Trophoblast cell (in vitro differentiated cells and primary cell): ENCODE data around the gene DCLK2.

Source experiments
- DNase-seq, 2 donors: peaks; one replicate each; pipeline ENCODE4 v3.0.0-alpha.2; 2016
- H2AFZ ChIP-seq: 2 replicates; pipeline ENCODE4 v1.6.1; 2013; ENCODE audit warnings: low read length, moderate library complexity, mild to moderate bottlenecking; ENCODE audit not compliant: insufficient read depth, poor library complexity
- H2AK5ac ChIP-seq: 2 replicates; pipeline ENCODE4 v1.6.1; 2013; ENCODE audit warnings: mild to moderate bottlenecking, low read length
- H2BK120ac ChIP-seq: 2 replicates; pipeline ENCODE4 v1.6.1; 2013; ENCODE audit warnings: low read length, mild to moderate bottlenecking, moderate library complexity; ENCODE audit not compliant: insufficient read depth, poor library complexity
- H2BK12ac ChIP-seq: 2 replicates; pipeline ENCODE4 v1.6.1; 2013; ENCODE audit warnings: mild to moderate bottlenecking, low read length, moderate library complexity
- H2BK5ac ChIP-seq: 2 replicates; pipeline ENCODE4 v1.6.1; 2013; ENCODE audit warnings: low read length, low read depth, moderate library complexity, mild to moderate bottlenecking; ENCODE audit not compliant: poor library complexity
- H3K14ac ChIP-seq: 2 replicates; pipeline ENCODE4 v1.6.1; 2013; ENCODE audit warnings: mild to moderate bottlenecking, low read length
- H3K18ac ChIP-seq: 2 replicates; pipeline ENCODE4 v1.6.1; 2013; ENCODE audit warnings: mild to moderate bottlenecking, low read length
- H3K23ac ChIP-seq: 2 replicates; pipeline ENCODE4 v1.6.1; 2013; ENCODE audit warnings: low read length
- H3K27ac ChIP-seq: 2 replicates; pipeline ENCODE4 v1.5.1; 2013; ENCODE audit warnings: low read depth, mild to moderate bottlenecking, inconsistent platforms, low read length, moderate library complexity
- H3K27me3 ChIP-seq: 2 replicates; pipeline ENCODE4 v1.6.1; 2013; ENCODE audit warnings: inconsistent platforms, mild to moderate bottlenecking, low read length, moderate library complexity; ENCODE audit not compliant: insufficient read depth
- H3K36me3 ChIP-seq, 2 experiments: 1 replicate in 1 of 2; 2 replicates in 1 of 2; pipeline ENCODE4 v1.6.1; 2013; ENCODE audit warnings: low read length in 2 of 2, mild to moderate bottlenecking in 2 of 2, moderate library complexity in 1 of 2; ENCODE audit not compliant: insufficient read depth in 2 of 2, control insufficient read depth in 1 of 2
- H3K4ac ChIP-seq: 2 replicates; pipeline ENCODE4 v1.6.1; 2013; ENCODE audit warnings: low read depth, mild to moderate bottlenecking, low read length, moderate library complexity
- H3K4me1 ChIP-seq, 2 experiments: 1 replicate in 1 of 2; 2 replicates in 1 of 2; pipeline ENCODE4 v1.6.1; 2013; ENCODE audit warnings: low read length in 2 of 2, mild to moderate bottlenecking in 2 of 2, moderate library complexity in 1 of 2; ENCODE audit not compliant: insufficient read depth in 2 of 2, control insufficient read depth in 1 of 2
- H3K4me2 ChIP-seq: 2 replicates; pipeline ENCODE4 v1.6.1; 2013; ENCODE audit warnings: inconsistent platforms, mild to moderate bottlenecking, low read length, moderate library complexity
- H3K4me3 ChIP-seq: 2 replicates; pipeline ENCODE4 v1.5.1; 2013; ENCODE audit warnings: mild to moderate bottlenecking, low read depth, low read length, inconsistent platforms
- H3K79me1 ChIP-seq: one replicate; pipeline ENCODE4 v1.6.1; 2013; ENCODE audit warnings: low read length
- H3K79me2 ChIP-seq: 2 replicates; pipeline ENCODE4 v1.6.1; 2013; ENCODE audit warnings: low read length, mild to moderate bottlenecking; ENCODE audit not compliant: control insufficient read depth, insufficient read depth, poor library complexity
- H3K9ac ChIP-seq: 2 replicates; pipeline ENCODE4 v1.6.1; 2013; ENCODE audit warnings: mild to moderate bottlenecking, low read length
- H3K9me3 ChIP-seq: 2 replicates; pipeline ENCODE4 v1.6.1; 2013; ENCODE audit warnings: low read depth, mild to moderate bottlenecking, control low read depth, inconsistent platforms, low read length; ENCODE audit not compliant: insufficient read depth
- H4K12ac ChIP-seq: 2 replicates; pipeline ENCODE4 v1.6.1; 2013; ENCODE audit warnings: low read depth, mild to moderate bottlenecking, low read length, moderate library complexity
- H4K8ac ChIP-seq: 2 replicates; pipeline ENCODE4 v1.6.1; 2013; ENCODE audit warnings: low read depth, mild to moderate bottlenecking, low read length, moderate library complexity
- H4K91ac ChIP-seq: one replicate; pipeline ENCODE4 v1.6.1; 2013; ENCODE audit warnings: low read depth, mild to moderate bottlenecking, low read length, moderate library complexity
- WGBS: extraction: QIAGEN DNeasy Blood & Tissue Kit; methylation state at CpG from one replicate; pipeline ENCODE4 v1.1.7; 2013; ENCODE audit warnings: missing lambda C conversion rate; ENCODE audit not compliant: insufficient read length, insufficient coverage; ENCODE audit errors: extremely low coverage; 5-methylcytosine and 5-hydroxymethylcytosine counted together

DCLK2 gene

DNA sequence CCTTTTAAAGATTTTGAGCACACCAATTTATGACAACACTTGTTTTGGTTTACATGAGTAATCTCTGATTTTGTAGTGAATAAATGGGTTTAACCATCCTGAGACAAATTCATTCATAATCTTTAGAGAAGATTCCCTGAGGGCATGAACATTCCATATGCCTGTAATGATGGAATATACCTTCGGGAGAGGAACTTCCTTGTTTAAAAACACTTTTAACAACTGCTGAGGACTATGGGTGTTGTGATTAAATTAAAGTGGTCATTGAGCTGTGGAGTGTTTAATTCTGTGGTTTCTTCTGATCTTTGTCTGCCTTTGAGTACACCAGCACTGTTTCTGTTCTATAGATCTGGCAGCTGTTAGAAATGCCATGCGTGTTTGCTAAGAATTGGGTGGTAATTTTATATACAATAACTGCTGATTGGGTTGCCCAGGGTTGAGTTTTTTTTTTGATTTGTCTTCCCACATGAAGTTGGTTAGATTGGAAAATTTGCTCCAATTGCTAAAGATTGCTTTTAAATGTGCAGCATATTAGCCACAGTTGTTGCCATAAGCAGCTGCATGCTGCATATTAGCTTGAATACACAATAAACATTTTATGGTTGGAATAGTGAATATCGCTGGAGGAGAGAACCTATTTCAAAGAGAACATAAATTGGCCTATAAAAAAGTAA, 86.8 kb downstream of the DCLK2 start:
- H3K27ac ChIP-seq, result no peak overlapping the region
- no peak overlapping the region for H4K12ac ChIP-seq
- H4K8ac ChIP-seq, result no peak overlapping the region
- no peak overlapping the region for H2BK120ac ChIP-seq
- no peak overlapping the region for H3K4me3 ChIP-seq
- H3K79me2 ChIP-seq, result no peaks in the 10 kb centered on the region
- WGBS, result no CpG with 5 or more reads among the region's 3 CpGs
- no peaks in the 10 kb centered on the region for H3K79me1 ChIP-seq
- peak in 1 of 2 donors; percentile 5 for DNase-seq
- no peaks in the 10 kb centered on the region for H3K4me1 ChIP-seq
- no peak overlapping the region for H3K4ac ChIP-seq
- H3K18ac ChIP-seq, result no peak overlapping the region
- H3K14ac ChIP-seq, result no peak overlapping the region
- H3K9me3 ChIP-seq, result no peaks in the 10 kb centered on the region
- no peak overlapping the region for H3K4me2 ChIP-seq
- H2AK5ac ChIP-seq, result no peak overlapping the region
- H2BK12ac ChIP-seq, result no peak overlapping the region
- H2AFZ ChIP-seq, result no peak overlapping the region
- no peak overlapping the region for H4K91ac ChIP-seq
- H2BK5ac ChIP-seq, result no peak overlapping the region
- no peak overlapping the region for H3K9ac ChIP-seq
- H3K36me3 ChIP-seq, result no peaks in the 10 kb centered on the region
- no peaks in the 10 kb centered on the region for H3K27me3 ChIP-seq
- H3K23ac ChIP-seq, result no peak overlapping the region

- H2AK5ac ChIP-seq, result no peak overlapping the region
- no peak overlapping the region for H4K12ac ChIP-seq
- no peaks in the 10 kb centered on the region for H3K79me1 ChIP-seq
- WGBS, result no CpG with 5 or more reads among the region's 2 CpGs
- no peak overlapping the region for H3K14ac ChIP-seq
- no peak overlapping the region for H3K27ac ChIP-seq
- H2BK5ac ChIP-seq, result no peak overlapping the region
- H2AFZ ChIP-seq, result no peak overlapping the region
- H3K4ac ChIP-seq, result no peak overlapping the region
- no peak overlapping the region for H3K9ac ChIP-seq
- H3K36me3 ChIP-seq, result no peaks in the 10 kb centered on the region
- no peak overlapping the region for H2BK120ac ChIP-seq
- H3K79me2 ChIP-seq, result no peaks in the 10 kb centered on the region
- no peak overlapping the region for H3K4me3 ChIP-seq
- no peak overlapping the region for H3K23ac ChIP-seq
- no peak overlapping the region for H3K18ac ChIP-seq
- no peak overlapping the region for H4K91ac ChIP-seq
- H4K8ac ChIP-seq, result no peak overlapping the region
- no peak overlapping the region for H3K4me2 ChIP-seq
- no peaks in the 10 kb centered on the region for H3K4me1 ChIP-seq
- H3K9me3 ChIP-seq, result no peaks in the 10 kb centered on the region
- H2BK12ac ChIP-seq, result no peak overlapping the region
- DNase-seq, result no peak
- no peaks in the 10 kb centered on the region for H3K27me3 ChIP-seq
Observed at GRCh38 chr4:150167054-150167453, 88.8 kb downstream of the DCLK2 start.

DNA sequence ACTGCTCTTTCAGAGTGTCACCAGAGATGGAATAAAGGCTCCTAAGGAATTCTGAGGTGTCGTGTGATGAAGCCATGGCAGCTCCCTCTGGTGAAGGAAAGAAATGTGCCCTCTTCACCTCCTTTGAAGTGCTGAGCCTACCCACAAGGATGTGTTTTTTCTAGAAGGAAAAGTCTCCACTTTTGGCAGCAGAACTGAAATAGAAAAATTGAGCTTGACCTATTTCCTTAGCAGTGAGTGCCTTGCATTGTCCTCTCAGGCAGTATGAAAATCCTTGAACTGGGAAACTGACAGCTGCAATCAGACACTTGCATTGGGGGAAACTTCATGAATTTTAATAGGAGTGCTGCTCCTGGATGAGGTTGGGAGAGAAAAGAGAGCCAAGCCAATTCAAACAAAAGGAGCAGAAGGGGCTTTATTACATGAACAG, 95.2 kb downstream of the DCLK2 start:
- H3K4ac ChIP-seq, result no peak overlapping the region
- no peak overlapping the region for H2AK5ac ChIP-seq
- no peaks in the 10 kb centered on the region for H3K79me1 ChIP-seq
- H3K79me2 ChIP-seq, result no peaks in the 10 kb centered on the region
- H4K8ac ChIP-seq, result no peak overlapping the region
- H4K91ac ChIP-seq, result no peak overlapping the region
- no peak overlapping the region for H3K4me3 ChIP-seq
- no peak overlapping the region for H3K23ac ChIP-seq
- H4K12ac ChIP-seq, result no peak overlapping the region
- H2AFZ ChIP-seq, result no peak overlapping the region
- no peaks in the 10 kb centered on the region for H3K36me3 ChIP-seq
- no peak overlapping the region for H3K4me2 ChIP-seq
- no CpG with 5 or more reads among the region's 1 CpG for WGBS
- H3K14ac ChIP-seq, result no peak overlapping the region
- H3K18ac ChIP-seq, result no peak overlapping the region
- H3K27ac ChIP-seq, result peak overlapping the region; percentile 10
- H2BK12ac ChIP-seq, result no peak overlapping the region
- H3K4me1 ChIP-seq, result peaks cover 3 to 8% of the 10 kb centered on the region in 2 experiments
- no peaks in the 10 kb centered on the region for H3K9me3 ChIP-seq
- DNase-seq, result no peak
- no peak overlapping the region for H2BK5ac ChIP-seq
- no peaks in the 10 kb centered on the region for H3K27me3 ChIP-seq
- H2BK120ac ChIP-seq, result no peak overlapping the region
- H3K9ac ChIP-seq, result no peak overlapping the region

- Histone ChIP-seq H3K27ac (no peak overlapping the region), H3K4ac (no peak overlapping the region), H3K4me2 (no peak overlapping the region), H4K8ac (no peak overlapping the region), H3K79me1 (no peaks in the 10 kb centered on the region), H4K91ac (no peak overlapping the region), H2AFZ (no peak overlapping the region), H3K4me1 (peaks cover 3 to 8% of the 10 kb centered on the region in 2 experiments), H3K27me3 (no peaks in the 10 kb centered on the region), H3K14ac (no peak overlapping the region), H3K79me2 (no peaks in the 10 kb centered on the region), H3K36me3 (no peaks in the 10 kb centered on the region), H3K23ac (no peak overlapping the region), H2BK12ac (no peak overlapping the region), H3K18ac (no peak overlapping the region), H2BK5ac (no peak overlapping the region), H2AK5ac (no peak overlapping the region), H3K9me3 (no peaks in the 10 kb centered on the region), H2BK120ac (no peak overlapping the region), H3K9ac (no peak overlapping the region), H3K4me3 (no peak overlapping the region), H4K12ac (no peak overlapping the region)
- WGBS, result no CpG with 5 or more reads among the region's 5 CpGs
- DNase-seq, result no peak
Observed at GRCh38 chr4:150173982-150174398, 95.7 kb downstream of the DCLK2 start.
